ENCODE measurements around the gene ADD2.

The ADD2 gene

GRCh38 chr2:70715071-70715985 lies 52.7 kb downstream of the ADD2 start:
- H3K4me1 ChIP-seq (ENCODE audit: control insufficient read depth, insufficient read depth, low read length): peaks cover 26% of the 10 kb centered on the region
- no peaks in the 10 kb centered on the region for H3K36me3 ChIP-seq (ENCODE audit: control insufficient read depth, insufficient read depth, low read length)
- no peaks in the 10 kb centered on the region for H3K27me3 ChIP-seq (ENCODE audit: control insufficient read depth, insufficient read depth, low read length)

DNA sequence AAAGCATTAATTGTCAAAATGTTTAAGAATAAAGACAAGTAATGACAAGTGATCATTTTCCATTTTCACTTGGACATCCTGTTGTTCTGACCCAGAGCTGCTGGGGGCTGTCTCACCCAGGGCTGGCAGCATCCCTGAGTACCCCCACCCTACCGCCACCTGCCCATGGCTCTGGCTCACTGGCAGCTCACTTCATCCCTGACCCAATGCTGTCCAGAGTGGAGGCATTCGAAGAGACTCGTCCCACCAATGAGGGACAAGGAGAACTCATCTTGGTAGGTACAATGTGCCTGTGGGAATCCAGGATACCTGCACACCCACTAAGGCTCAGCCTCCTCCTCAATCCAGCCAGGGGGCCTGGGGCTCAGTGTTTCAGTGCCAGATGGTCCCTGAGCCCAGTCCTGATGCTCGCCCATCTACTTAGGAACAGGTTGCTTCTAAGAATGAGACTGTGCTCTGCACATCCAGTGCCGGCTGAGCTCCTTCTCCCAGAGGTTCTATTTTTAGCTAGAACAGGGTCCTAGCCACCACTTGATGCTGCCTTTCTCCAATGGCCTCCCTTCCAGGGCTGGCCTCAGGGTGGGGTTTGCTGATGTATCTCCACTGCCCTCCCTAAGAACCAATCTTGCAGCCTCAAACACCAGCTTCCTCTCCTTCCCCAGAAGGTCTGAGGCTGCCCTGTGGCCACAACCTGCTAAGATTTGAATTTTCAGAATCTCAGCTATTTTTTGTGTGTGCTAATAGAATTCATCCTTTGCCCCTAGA lies 53.7 kb downstream of the ADD2 start:
- Histone ChIP-seq H3K27me3 (ENCODE audit: control insufficient read depth, insufficient read depth, low read length) (no peaks in the 10 kb centered on the region), H3K9ac (ENCODE audit: low read depth, low read length) (no peak overlapping the region), H3K9me3 (ENCODE audit: control insufficient read depth, insufficient read depth, low read length) (no peaks in the 10 kb centered on the region), H3K4me3 (ENCODE audit: low read depth, low read length) (no peak overlapping the region), H3K36me3 (ENCODE audit: control insufficient read depth, insufficient read depth, low read length) (no peaks in the 10 kb centered on the region), H3K4me1 (ENCODE audit: control insufficient read depth, insufficient read depth, low read length) (peaks cover 34% of the 10 kb centered on the region)

More at GRCh38 chr2:70715071-70715985, 52.7 kb downstream of the ADD2 start:
- H3K9me3 ChIP-seq (ENCODE audit: control insufficient read depth, insufficient read depth, low read length): no peaks in the 10 kb centered on the region
- H3K9ac ChIP-seq (ENCODE audit: low read depth, low read length): peak overlapping the region; percentile 60
- H3K4me3 ChIP-seq (ENCODE audit: low read depth, low read length): no peak overlapping the region

DNA sequence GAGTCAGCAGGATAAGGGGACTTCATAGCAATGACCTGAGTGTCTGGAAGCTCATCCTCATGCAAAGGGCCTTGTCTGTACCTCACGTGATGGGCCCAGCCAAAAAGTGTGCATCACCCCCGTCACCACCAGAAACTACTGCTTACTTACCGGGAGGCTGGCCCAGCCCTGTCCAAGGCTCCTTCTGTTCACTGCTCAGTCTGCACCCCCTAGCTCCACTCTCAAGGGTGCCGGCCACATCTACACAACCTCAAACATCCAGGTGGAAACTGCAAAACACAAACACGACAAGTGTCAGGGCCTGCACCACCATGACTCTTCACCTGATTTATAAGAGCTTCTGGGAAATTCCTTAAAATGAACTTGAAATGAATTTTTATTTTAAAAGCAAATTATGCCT lies 55.1 kb downstream of the ADD2 start:
- Histone ChIP-seq H3K4me3 (ENCODE audit: low read depth, low read length) (no peak overlapping the region), H3K9ac (ENCODE audit: low read depth, low read length) (no peak overlapping the region), H3K4me1 (ENCODE audit: control insufficient read depth, insufficient read depth, low read length) (peaks cover 34% of the 10 kb centered on the region), H3K9me3 (ENCODE audit: control insufficient read depth, insufficient read depth, low read length) (no peaks in the 10 kb centered on the region), H3K36me3 (ENCODE audit: control insufficient read depth, insufficient read depth, low read length) (no peaks in the 10 kb centered on the region), H3K27me3 (ENCODE audit: control insufficient read depth, insufficient read depth, low read length) (no peaks in the 10 kb centered on the region)

GRCh38 chr2:70711191-70711590 lies 56.8 kb downstream of the ADD2 start:
- peaks cover 30% of the 10 kb centered on the region for H3K4me1 ChIP-seq (ENCODE audit: control insufficient read depth, insufficient read depth, low read length)
- H3K4me3 ChIP-seq (ENCODE audit: low read depth, low read length): no peak overlapping the region
- H3K9ac ChIP-seq (ENCODE audit: low read depth, low read length): no peak overlapping the region
- no peaks in the 10 kb centered on the region for H3K27me3 ChIP-seq (ENCODE audit: control insufficient read depth, insufficient read depth, low read length)
- H3K9me3 ChIP-seq (ENCODE audit: control insufficient read depth, insufficient read depth, low read length): no peaks in the 10 kb centered on the region
- H3K36me3 ChIP-seq (ENCODE audit: control insufficient read depth, insufficient read depth, low read length): peaks cover 9% of the 10 kb centered on the region

DNA sequence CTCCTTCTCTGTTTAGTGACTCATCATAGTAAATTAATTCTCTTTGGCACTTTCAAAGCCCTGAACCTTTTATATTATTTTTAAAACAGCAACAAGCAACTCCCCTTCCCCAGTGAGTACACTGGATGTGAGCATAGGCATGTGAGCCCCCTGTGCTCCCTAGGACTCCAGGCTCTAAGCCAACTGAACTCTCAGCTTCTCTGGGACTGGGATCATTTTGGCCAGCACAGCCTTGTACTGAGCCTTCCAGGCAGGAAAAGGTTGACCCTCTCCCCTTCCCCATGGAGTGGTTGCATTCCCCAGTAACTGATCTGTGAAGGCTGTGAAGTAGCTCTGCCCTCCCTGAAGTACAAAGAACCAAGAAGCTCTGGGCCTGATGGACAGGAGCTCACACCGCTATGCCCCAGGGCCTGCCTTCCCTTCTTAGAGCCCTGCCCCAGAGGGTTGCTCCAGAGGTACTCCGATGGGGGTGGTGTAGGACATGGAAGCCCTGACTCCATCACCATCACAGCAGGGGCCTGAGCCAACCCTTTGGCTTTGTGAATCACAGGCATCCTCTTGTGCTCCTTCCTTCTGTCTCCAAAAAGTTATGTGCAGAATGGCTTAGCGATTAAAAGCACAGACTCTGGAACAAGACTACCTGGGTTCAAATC lies 57.8 kb downstream of the ADD2 start:
- Histone ChIP-seq H3K27me3 (ENCODE audit: control insufficient read depth, insufficient read depth, low read length) (no peaks in the 10 kb centered on the region), H3K4me3 (ENCODE audit: low read depth, low read length) (no peak overlapping the region), H3K36me3 (ENCODE audit: control insufficient read depth, insufficient read depth, low read length) (peaks cover 17% of the 10 kb centered on the region), H3K4me1 (ENCODE audit: control insufficient read depth, insufficient read depth, low read length) (peaks cover 26% of the 10 kb centered on the region), H3K9me3 (ENCODE audit: control insufficient read depth, insufficient read depth, low read length) (no peaks in the 10 kb centered on the region), H3K9ac (ENCODE audit: low read depth, low read length) (no peak overlapping the region)

DNA sequence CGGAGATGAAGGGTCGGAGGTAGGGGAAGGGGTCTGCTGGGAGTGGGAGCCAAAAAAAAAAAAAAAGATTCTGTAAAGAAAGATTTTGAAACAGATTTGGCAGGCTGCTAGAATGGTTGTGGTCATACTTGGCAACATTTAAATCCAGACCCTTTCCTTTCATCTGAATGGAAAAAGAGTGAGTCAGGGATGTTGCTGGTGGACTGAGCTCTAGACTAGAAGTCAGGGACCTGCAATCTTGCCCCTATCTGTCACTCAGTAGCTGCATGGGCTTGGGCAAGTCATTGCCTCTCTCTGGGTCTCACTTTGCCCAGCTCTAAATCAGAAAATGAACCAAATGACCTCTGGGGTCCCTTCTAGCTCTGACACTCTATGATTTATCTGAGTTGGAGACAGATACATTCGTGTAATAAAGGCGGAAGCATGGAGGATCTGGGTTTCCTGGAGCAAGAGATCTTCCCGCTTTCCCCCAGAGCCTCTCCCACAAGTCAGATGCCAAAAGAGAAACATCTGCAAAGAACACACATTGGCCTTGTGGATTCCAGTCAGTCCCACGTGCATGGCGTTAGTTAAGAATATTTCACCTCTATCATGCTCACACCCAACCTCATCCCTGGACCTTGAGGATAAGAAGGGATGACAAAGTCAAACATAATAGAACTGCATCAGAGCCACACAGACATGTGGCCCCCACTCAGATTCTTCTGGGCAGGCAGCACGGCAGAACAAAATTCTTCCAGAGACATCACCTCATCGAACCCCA lies 58.5 kb downstream of the ADD2 start:
- Histone ChIP-seq H3K9me3 (ENCODE audit: control insufficient read depth, insufficient read depth, low read length) (no peaks in the 10 kb centered on the region), H3K4me3 (ENCODE audit: low read depth, low read length) (no peak overlapping the region), H3K36me3 (ENCODE audit: control insufficient read depth, insufficient read depth, low read length) (peaks cover 17% of the 10 kb centered on the region), H3K9ac (ENCODE audit: low read depth, low read length) (no peak overlapping the region), H3K4me1 (ENCODE audit: control insufficient read depth, insufficient read depth, low read length) (peaks cover 21% of the 10 kb centered on the region), H3K27me3 (ENCODE audit: control insufficient read depth, insufficient read depth, low read length) (no peaks in the 10 kb centered on the region)

GRCh38 chr2:70708376-70709199 lies 59.4 kb downstream of the ADD2 start:
- Histone ChIP-seq H3K27me3 (ENCODE audit: control insufficient read depth, insufficient read depth, low read length) (no peaks in the 10 kb centered on the region), H3K4me1 (ENCODE audit: control insufficient read depth, insufficient read depth, low read length) (peaks cover 15% of the 10 kb centered on the region), H3K36me3 (ENCODE audit: control insufficient read depth, insufficient read depth, low read length) (peaks cover 20% of the 10 kb centered on the region), H3K9ac (ENCODE audit: low read depth, low read length) (no peak overlapping the region), H3K4me3 (ENCODE audit: low read depth, low read length) (no peak overlapping the region), H3K9me3 (ENCODE audit: control insufficient read depth, insufficient read depth, low read length) (no peaks in the 10 kb centered on the region)

- peaks cover 15% of the 10 kb centered on the region for H3K4me1 ChIP-seq (ENCODE audit: control insufficient read depth, insufficient read depth, low read length)
- H3K9me3 ChIP-seq (ENCODE audit: control insufficient read depth, insufficient read depth, low read length): no peaks in the 10 kb centered on the region
- no peak overlapping the region for H3K4me3 ChIP-seq (ENCODE audit: low read depth, low read length)
- no peak overlapping the region for H3K9ac ChIP-seq (ENCODE audit: low read depth, low read length)
- H3K36me3 ChIP-seq (ENCODE audit: control insufficient read depth, insufficient read depth, low read length): peaks cover 20% of the 10 kb centered on the region
- no peaks in the 10 kb centered on the region for H3K27me3 ChIP-seq (ENCODE audit: control insufficient read depth, insufficient read depth, low read length)
Measured at GRCh38 chr2:70707706-70708105, 60.3 kb downstream of the ADD2 start.

DNA sequence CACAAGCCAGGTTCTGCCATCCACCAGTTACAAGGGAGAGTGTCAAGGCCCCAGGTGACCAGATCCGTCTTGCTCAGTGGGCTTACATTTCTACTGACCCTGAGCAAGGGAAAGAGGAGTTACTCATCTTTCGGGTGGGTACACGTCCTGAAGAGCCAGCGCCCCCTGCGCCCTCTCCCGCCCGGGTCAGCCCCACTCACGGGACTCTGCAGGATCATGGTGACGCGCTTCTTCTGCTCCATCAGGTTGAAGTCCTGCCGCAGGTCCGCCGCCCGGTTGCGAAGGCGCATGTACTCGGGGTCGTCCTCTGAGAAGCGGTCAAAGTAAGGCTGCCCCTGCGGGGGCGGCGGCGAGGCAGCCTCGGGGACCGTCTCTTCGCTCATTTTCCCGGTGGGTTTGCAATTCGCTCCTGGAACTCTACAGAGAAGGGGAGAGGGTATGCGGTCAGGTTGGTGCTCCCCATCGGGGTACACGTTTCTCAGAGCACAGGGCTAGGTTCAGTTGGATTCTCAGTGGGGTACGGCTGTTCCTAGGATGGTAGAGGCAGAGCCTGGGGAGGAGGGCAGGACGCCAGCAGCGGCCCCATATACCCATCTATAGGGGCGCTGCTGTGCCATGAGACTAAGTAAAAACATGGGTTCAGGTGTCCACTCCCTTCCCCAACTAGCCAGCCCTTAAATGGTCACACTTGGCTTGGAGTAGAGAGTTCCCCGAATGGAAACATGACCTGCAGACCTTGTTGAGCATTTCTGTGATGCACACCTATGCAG lies 61.8 kb downstream of the ADD2 start:
- no peak overlapping the region for H3K9ac ChIP-seq (ENCODE audit: low read depth, low read length)
- H3K4me1 ChIP-seq (ENCODE audit: control insufficient read depth, insufficient read depth, low read length): peaks cover 15% of the 10 kb centered on the region
- no peak overlapping the region for H3K4me3 ChIP-seq (ENCODE audit: low read depth, low read length)
- H3K27me3 ChIP-seq (ENCODE audit: control insufficient read depth, insufficient read depth, low read length): no peaks in the 10 kb centered on the region
- no peaks in the 10 kb centered on the region for H3K9me3 ChIP-seq (ENCODE audit: control insufficient read depth, insufficient read depth, low read length)
- peaks cover 20% of the 10 kb centered on the region for H3K36me3 ChIP-seq (ENCODE audit: control insufficient read depth, insufficient read depth, low read length)

DNA sequence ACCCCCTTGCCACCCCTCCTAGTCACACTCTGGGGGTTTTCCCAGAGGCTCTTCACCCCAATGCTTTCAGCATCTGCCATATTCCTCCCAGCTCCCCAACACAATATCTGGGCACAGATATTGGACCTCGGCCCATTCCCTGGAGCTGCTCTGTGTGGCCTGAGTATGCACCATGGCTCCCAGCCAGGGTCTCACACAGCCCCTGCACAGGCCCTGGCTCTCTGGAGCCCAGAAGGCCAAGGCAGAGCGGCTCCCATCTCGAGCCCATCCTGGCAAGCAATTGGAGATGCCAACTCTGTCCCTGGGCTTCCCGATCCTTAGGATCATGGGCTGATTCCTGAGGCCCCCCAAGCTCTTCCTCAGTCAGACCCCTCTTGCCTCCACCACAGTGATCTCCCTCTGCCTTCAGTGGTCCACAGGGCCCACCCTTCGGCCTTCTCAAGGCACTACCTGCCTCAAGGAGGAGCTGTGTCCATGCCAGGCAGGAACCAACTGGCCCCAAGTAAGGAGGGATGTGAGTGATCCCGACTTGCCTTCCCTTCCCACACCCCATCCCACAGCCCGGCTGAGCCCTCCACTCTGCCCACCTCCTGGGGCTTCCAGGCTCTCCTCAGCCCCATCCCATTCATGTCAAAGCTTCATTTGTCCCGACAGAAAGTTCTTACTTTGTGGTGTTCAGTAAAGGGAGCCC lies 62.7 kb downstream of the ADD2 start:
- Histone ChIP-seq H3K36me3 (ENCODE audit: control insufficient read depth, insufficient read depth, low read length) (peaks cover 20% of the 10 kb centered on the region), H3K9me3 (ENCODE audit: control insufficient read depth, insufficient read depth, low read length) (no peaks in the 10 kb centered on the region), H3K4me3 (ENCODE audit: low read depth, low read length) (no peak overlapping the region), H3K27me3 (ENCODE audit: control insufficient read depth, insufficient read depth, low read length) (no peaks in the 10 kb centered on the region), H3K9ac (ENCODE audit: low read depth, low read length) (no peak overlapping the region), H3K4me1 (ENCODE audit: control insufficient read depth, insufficient read depth, low read length) (peaks cover 7% of the 10 kb centered on the region)

All from iPS-15b (cell line).